Lower lobe of right lung (tissue), 2 donors: Measurements from ENCODE around the gene TBC1D4. TPM values are rescaled to one million over a fixed set of nuclear protein-coding genes. Genes with fewer than 3 reads are reported as not detected.

Source experiments
- ATAC-seq, 2 donors: fragments of 200-7000 bp; cut with Tn5 transposase; one replicate each; pipeline ENCODE4 v1.9.1; 2020 to 2022; ENCODE audit warnings: mild to moderate bottlenecking in 2 of 2, moderate library complexity in 2 of 2
- DNase-seq: peaks from one replicate; pipeline ENCODE4 v3.0.0-alpha.2; 2020
- H3K27ac ChIP-seq: fragments of 200-600 bp; one replicate; pipeline ENCODE4 v1.8.0; 2022
- H3K27me3 ChIP-seq: fragments of 200-600 bp; one replicate; pipeline ENCODE4 v1.8.0; 2022; ENCODE audit warnings: low read depth
- H3K36me3 ChIP-seq: fragments of 200-600 bp; one replicate; pipeline ENCODE4 v1.8.0; 2022; ENCODE audit warnings: mild to moderate bottlenecking
- H3K4me1 ChIP-seq: fragments of 200-600 bp; one replicate; pipeline ENCODE4 v1.8.0; 2022
- H3K4me3 ChIP-seq: fragments of 200-600 bp; one replicate; pipeline ENCODE4 v1.8.0; 2022; ENCODE audit warnings: mild to moderate bottlenecking
- H3K9me3 ChIP-seq: fragments of 200-600 bp; one replicate; pipeline ENCODE4 v1.8.0; 2022
- CTCF ChIP-seq: fragments of 200-600 bp; IDR thresholded peaks from one replicate; pipeline ENCODE4 v1.8.0; 2022; ENCODE audit warnings: antibody characterized with exemption, mild to moderate bottlenecking
- intact Hi-C: fragments of 100-400 bp; cut with DNase I; formaldehyde crosslinking; loops from one replicate; pipeline ENCODE4 v1.11.0; 2022
- total RNA-seq: library from RNA; stranded (reverse); fragmentation: NEBNext Ultra II Directional; extraction: Animal tissue kit (Norgen Biotek cat#: 25700); gene quantifications from one replicate; pipeline ENCODE4 v1.2.1, GENCODE V29; 2021
- donor health status: DM: no; HTN: yes; CAD: no; lungs with severe emphysema.

Gene TBC1D4
- total RNA-seq, 1 donor from 2014 or later, result 30.4 TPM

GRCh38 chr13:75327135-75327510 is 154.8 kb downstream of the TBC1D4 start:
- no peaks in the 10 kb centered on the region for H3K9me3 ChIP-seq
- peaks cover 14% of the 10 kb centered on the region for H3K4me1 ChIP-seq
- peak overlapping the region; percentile 37 for H3K27ac ChIP-seq
- TF ChIP-seq CTCF, result no peak
- intact Hi-C loops, result no loop called here
- H3K36me3 ChIP-seq, result peaks cover 5% of the 10 kb centered on the region
- DNase-seq (no peak), ATAC-seq (no peak)
- H3K4me3 ChIP-seq, result peak overlapping the region; percentile 35
- no peaks in the 10 kb centered on the region for H3K27me3 ChIP-seq

- Histone ChIP-seq H3K36me3 (peaks cover 5% of the 10 kb centered on the region), H3K4me1 (peaks cover 14% of the 10 kb centered on the region), H3K27me3 (no peaks in the 10 kb centered on the region), H3K9me3 (no peaks in the 10 kb centered on the region), H3K27ac (peak overlapping the region; percentile 61), H3K4me3 (peak overlapping the region; percentile 35)
- no peak for TF ChIP-seq CTCF
- no peak for DNase-seq
- intact Hi-C loops, result no loop called here
- ATAC-seq, result peak; percentile 69 to 84
Measured at GRCh38 chr13:75326173-75327134, 155.5 kb downstream of the TBC1D4 start.

- no peak for ATAC-seq
- Histone ChIP-seq H3K9me3 (no peaks in the 10 kb centered on the region), H3K27me3 (no peaks in the 10 kb centered on the region), H3K4me3 (peak overlapping the region; percentile 35), H3K36me3 (peaks cover 5% of the 10 kb centered on the region), H3K4me1 (peaks cover 14% of the 10 kb centered on the region), H3K27ac (peak overlapping the region; percentile 61)
- DNase-seq, result no peak
- intact Hi-C loops, result no loop called here
- no peak for TF ChIP-seq CTCF
Measured at GRCh38 chr13:75325711-75326110, 156.3 kb downstream of the TBC1D4 start.

GRCh38 chr13:75324413-75324940 is 157.5 kb downstream of the TBC1D4 start:
- DNase-seq (no peak), ATAC-seq (no peak)
- Histone ChIP-seq H3K36me3 (peaks cover 5% of the 10 kb centered on the region), H3K27ac (no peak overlapping the region), H3K9me3 (no peaks in the 10 kb centered on the region), H3K4me3 (no peak overlapping the region), H3K4me1 (peaks cover 14% of the 10 kb centered on the region), H3K27me3 (no peaks in the 10 kb centered on the region)
- TF ChIP-seq CTCF, result no peak
- intact Hi-C loops, result no loop called here

GRCh38 chr13:75321084-75321483 is 160.9 kb downstream of the TBC1D4 start:
- H3K27me3 ChIP-seq, result no peaks in the 10 kb centered on the region
- no peak overlapping the region for H3K27ac ChIP-seq
- peaks cover 2% of the 10 kb centered on the region for H3K4me1 ChIP-seq
- TF ChIP-seq CTCF, result no peak
- H3K36me3 ChIP-seq, result peaks cover 2% of the 10 kb centered on the region
- H3K4me3 ChIP-seq, result no peak overlapping the region
- ATAC-seq (no peak), DNase-seq (no peak)
- intact Hi-C loops, result no loop called here
- no peaks in the 10 kb centered on the region for H3K9me3 ChIP-seq
